SU-DHL-6 (cell line): Measurements from ENCODE around the gene OR10D3.

Experiments
- H2AFZ ChIP-seq: fragments of 200-600 bp; sonication (generic); 2 replicates; pipeline ENCODE4 v1.6.1; 2014; ENCODE audit warnings: low read depth, mild to moderate bottlenecking, moderate library complexity, mixed read lengths, antibody characterized with exemption, low read length; ENCODE audit not compliant: severe bottlenecking
- H3F3A ChIP-seq: fragments of 200-600 bp; shearing (Covaris generic); 2 replicates; pipeline ENCODE4 v1.6.0; 2016; ENCODE audit warnings: antibody characterized with exemption, mild to moderate bottlenecking; ENCODE audit not compliant: insufficient read depth
- H3K27ac ChIP-seq: fragments of 200-600 bp; sonication (generic); 2 replicates; pipeline ENCODE4 v1.5.1; 2016; ENCODE audit warnings: low read depth, mild to moderate bottlenecking, low read length, moderate library complexity, mixed read lengths
- H3K27me3 ChIP-seq: fragments of 200-600 bp; sonication (generic), shearing (Covaris generic); 2 replicates; pipeline ENCODE4 v1.6.0; 2014; ENCODE audit warnings: mild to moderate bottlenecking, low read length
- H3K36me3 ChIP-seq: fragments of 200-600 bp; sonication (generic); 2 replicates; pipeline ENCODE4 v1.6.1; 2014; ENCODE audit warnings: mild to moderate bottlenecking, low read length, mixed read lengths
- H3K4me2 ChIP-seq: fragments of 300-600, 200-600 bp; shearing (Covaris generic), sonication (generic); 2 replicates; pipeline ENCODE4 v1.6.0; 2014; ENCODE audit warnings: low read length, low read depth, mild to moderate bottlenecking; ENCODE audit not compliant: poor library complexity, severe bottlenecking
- H3K4me3 ChIP-seq: fragments of 200-600 bp; sonication (generic); 2 replicates; pipeline ENCODE4 v1.5.1; 2014; ENCODE audit warnings: antibody characterized with exemption, low read length, mild to moderate bottlenecking, mixed read lengths; ENCODE audit not compliant: insufficient read depth, poor library complexity, severe bottlenecking
- H3K79me2 ChIP-seq: fragments of 200-600 bp; sonication (generic); 2 replicates; pipeline ENCODE4 v1.6.1; 2014; ENCODE audit warnings: mild to moderate bottlenecking, low read length, moderate library complexity; ENCODE audit not compliant: insufficient read depth
- H3K9ac ChIP-seq: fragments of 200-600 bp; sonication (generic); 2 replicates; pipeline ENCODE4 v1.7.0; 2014; ENCODE audit warnings: mild to moderate bottlenecking, low read length
- H3K9me2 ChIP-seq: fragments of 200-600 bp; sonication (generic); replicated peaks from 2 replicates; pipeline ENCODE4 v1.6.1; 2014; ENCODE audit warnings: low read length; ENCODE audit not compliant: insufficient read depth
- H3K9me3 ChIP-seq: fragments of 200-600 bp; sonication (generic); 2 replicates; pipeline ENCODE4 v1.6.1; 2014; ENCODE audit warnings: low read length, mixed read lengths; ENCODE audit not compliant: insufficient read depth
- H4K20me1 ChIP-seq: fragments of 200-600 bp; sonication (generic); 2 replicates; pipeline ENCODE4 v1.6.1; 2014; ENCODE audit warnings: low read depth, mild to moderate bottlenecking, antibody characterized with exemption, low read length, moderate library complexity, mixed read lengths
- CTCF ChIP-seq: fragments of 200-600 bp; sonication (generic); IDR thresholded peaks from one replicate; pipeline ENCODE4 v1.5.1; 2017; ENCODE audit warnings: antibody characterized with exemption, mild to moderate bottlenecking, low read length, moderate library complexity; ENCODE audit not compliant: insufficient read depth, poor library complexity, severe bottlenecking
- EZH2phosphoT487 ChIP-seq: fragments of 200-600 bp; sonication (generic), shearing (Covaris generic); conservative IDR thresholded peaks from 2 replicates; pipeline ENCODE4 v1.6.1; 2018; ENCODE audit warnings: mild to moderate bottlenecking, antibody characterized with exemption, low read length, moderate library complexity, mixed read lengths

Gene OR10D3

GRCh38 chr11:124190298-124191139, 7.4 kb downstream of the OR10D3 start:
- no peak overlapping the region for H3K27ac ChIP-seq
- H2AFZ ChIP-seq, result no peak overlapping the region
- H3K36me3 ChIP-seq, result no peaks in the 10 kb centered on the region
- H3K9me3 ChIP-seq, result no peaks in the 10 kb centered on the region
- H3K79me2 ChIP-seq, result no peaks in the 10 kb centered on the region
- no peak overlapping the region for H3K4me3 ChIP-seq
- no peak overlapping the region for H3K9ac ChIP-seq
- H3K27me3 ChIP-seq, result no peaks in the 10 kb centered on the region
- no peaks in the 10 kb centered on the region for H4K20me1 ChIP-seq
- H3K4me2 ChIP-seq, result no peak overlapping the region
- H3K9me2 ChIP-seq, result no peaks in the 10 kb centered on the region
- no peak for TF ChIP-seq CTCF
- no peaks in the 10 kb centered on the region for H3F3A ChIP-seq

- no peak overlapping the region for H3K27ac ChIP-seq
- H3K4me3 ChIP-seq, result no peak overlapping the region
- H3K9ac ChIP-seq, result no peak overlapping the region
- H3K79me2 ChIP-seq, result no peaks in the 10 kb centered on the region
- no peak overlapping the region for H2AFZ ChIP-seq
- H3K27me3 ChIP-seq, result no peaks in the 10 kb centered on the region
- no peaks in the 10 kb centered on the region for H3K9me3 ChIP-seq
- H3F3A ChIP-seq, result no peaks in the 10 kb centered on the region
- no peaks in the 10 kb centered on the region for H3K9me2 ChIP-seq
- H3K36me3 ChIP-seq, result no peaks in the 10 kb centered on the region
- TF ChIP-seq EZH2phosphoT487 (no peak), CTCF (no peak)
- H3K4me2 ChIP-seq, result no peak overlapping the region
- no peaks in the 10 kb centered on the region for H4K20me1 ChIP-seq
These were observed 10.3 kb downstream of the OR10D3 start for GRCh38 chr11:124193221-124194010.

- Histone ChIP-seq H2AFZ (no peak overlapping the region), H3K4me3 (no peak overlapping the region), H3K27me3 (no peaks in the 10 kb centered on the region), H4K20me1 (no peaks in the 10 kb centered on the region), H3K79me2 (no peaks in the 10 kb centered on the region), H3F3A (no peaks in the 10 kb centered on the region), H3K27ac (no peak overlapping the region), H3K9me3 (no peaks in the 10 kb centered on the region), H3K36me3 (no peaks in the 10 kb centered on the region), H3K4me2 (no peak overlapping the region), H3K9me2 (no peaks in the 10 kb centered on the region), H3K9ac (no peak overlapping the region)
- TF ChIP-seq EZH2phosphoT487 (no peak), CTCF (no peak)
These were observed 11.4 kb downstream of the OR10D3 start for GRCh38 chr11:124194293-124195188.
